Measurements from ENCODE around the gene ARHGEF12. TPM values are rescaled to one million over a fixed set of nuclear protein-coding genes. Genes with fewer than 3 reads are reported as not detected.

The ARHGEF12 gene
- total and polyA plus RNA-seq, 10 of the 15 experiments (the other 5 are each of a cell fraction or from before 2014, with no cell fraction given) = 2.7 to 40.8 (median 20.9) TPM

GRCh38 chr11:120316880-120317688 lies 19.1 kb upstream of the ARHGEF12 start (continued):
- TF ChIP-seq, protein P1, sequence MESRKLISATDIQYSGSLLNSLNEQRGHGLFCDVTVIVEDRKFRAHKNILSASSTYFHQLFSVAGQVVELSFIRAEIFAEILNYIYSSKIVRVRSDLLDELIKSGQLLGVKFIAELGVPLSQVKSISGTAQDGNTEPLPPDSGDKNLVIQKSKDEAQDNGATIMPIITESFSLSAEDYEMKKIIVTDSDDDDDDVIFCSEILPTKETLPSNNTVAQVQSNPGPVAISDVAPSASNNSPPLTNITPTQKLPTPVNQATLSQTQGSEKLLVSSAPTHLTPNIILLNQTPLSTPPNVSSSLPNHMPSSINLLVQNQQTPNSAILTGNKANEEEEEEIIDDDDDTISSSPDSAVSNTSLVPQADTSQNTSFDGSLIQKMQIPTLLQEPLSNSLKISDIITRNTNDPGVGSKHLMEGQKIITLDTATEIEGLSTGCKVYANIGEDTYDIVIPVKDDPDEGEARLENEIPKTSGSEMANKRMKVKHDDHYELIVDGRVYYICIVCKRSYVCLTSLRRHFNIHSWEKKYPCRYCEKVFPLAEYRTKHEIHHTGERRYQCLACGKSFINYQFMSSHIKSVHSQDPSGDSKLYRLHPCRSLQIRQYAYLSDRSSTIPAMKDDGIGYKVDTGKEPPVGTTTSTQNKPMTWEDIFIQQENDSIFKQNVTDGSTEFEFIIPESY (IDR thresholded peaks at IDR 0.05) = no peak
- TF ChIP-seq SUPT20H (IDR thresholded peaks at IDR 0.05; ENCODE audit: borderline replicate concordance, control insufficient read depth, low read depth, low read length) = no peak
- no peak for TF ChIP-seq HDGF (IDR thresholded peaks at IDR 0.05)
- no peak for TF ChIP-seq RELB (IDR thresholded peaks at IDR 0.05; ENCODE audit: low read depth)
- TF ChIP-seq RUNX3 (IDR thresholded peaks at IDR 0.05; ENCODE audit: low read length) = no peak
- TF ChIP-seq MEF2A (IDR thresholded peaks at IDR 0.05; ENCODE audit: insufficient read depth, low read depth, low read length) = no peak
- TF ChIP-seq GATAD2B (conservative IDR thresholded peaks at IDR 0.05; ENCODE audit: low read depth) = no peak
